DOHH2 (cell line): ENCODE data around the gene NCKAP5.

Source experiments
- H3F3A ChIP-seq: fragments of 200-600 bp; sonication (generic), shearing (Covaris generic); 2 replicates; pipeline ENCODE4 v1.6.0; 2016; ENCODE audit warnings: antibody characterized with exemption, mild to moderate bottlenecking; ENCODE audit not compliant: control insufficient read depth, insufficient read depth
- H3K27ac ChIP-seq: fragments of 200-600 bp; sonication (generic); 2 replicates; pipeline ENCODE4 v1.5.1; 2014; ENCODE audit warnings: low read depth, mild to moderate bottlenecking, low read length, moderate library complexity
- H3K27me3 ChIP-seq: fragments of 200-600 bp; sonication (generic); 2 replicates; pipeline ENCODE4 v1.6.1; 2014; ENCODE audit warnings: mild to moderate bottlenecking, low read length, mixed read lengths; ENCODE audit not compliant: control insufficient read depth
- H3K36me3 ChIP-seq: fragments of 200-600 bp; sonication (generic); 2 replicates; pipeline ENCODE4 v1.6.1; 2014; ENCODE audit warnings: mild to moderate bottlenecking, low read length, moderate library complexity, mixed read lengths; ENCODE audit not compliant: control insufficient read depth
- H3K4me1 ChIP-seq: fragments of 200-600 bp; sonication (generic); 2 replicates; pipeline ENCODE4 v1.6.1; 2014; ENCODE audit warnings: mild to moderate bottlenecking, low read length, mixed read lengths; ENCODE audit not compliant: control insufficient read depth
- H3K4me2 ChIP-seq: fragments of 200-600 bp; sonication (generic); 2 replicates; pipeline ENCODE4 v1.6.0; 2014; ENCODE audit warnings: mild to moderate bottlenecking, low read length, moderate library complexity
- H3K4me3 ChIP-seq: fragments of 200-600 bp; sonication (generic); 2 replicates; pipeline ENCODE4 v1.5.1; 2014; ENCODE audit warnings: mild to moderate bottlenecking, low read length, mixed read lengths
- H3K79me2 ChIP-seq: fragments of 200-600 bp; sonication (generic); 2 replicates; pipeline ENCODE4 v1.6.1; 2014; ENCODE audit warnings: mild to moderate bottlenecking, low read length, mixed read lengths; ENCODE audit not compliant: control insufficient read depth
- H3K9me2 ChIP-seq: fragments of 200-600 bp; sonication (generic); replicated peaks from 2 replicates; pipeline ENCODE4 v1.6.1; 2014; ENCODE audit warnings: mild to moderate bottlenecking, low read length, mixed read lengths; ENCODE audit not compliant: control insufficient read depth
- H3K9me3 ChIP-seq: fragments of 200-600 bp; sonication (generic); 2 replicates; pipeline ENCODE4 v1.6.1; 2014; ENCODE audit warnings: antibody characterized with exemption, low read length, mixed read lengths; ENCODE audit not compliant: control insufficient read depth, insufficient read depth
- H4K20me1 ChIP-seq: fragments of 200-600 bp; sonication (generic); 2 replicates; pipeline ENCODE4 v1.6.0; 2014; ENCODE audit warnings: low read depth, mild to moderate bottlenecking, antibody characterized with exemption, low read length, moderate library complexity; ENCODE audit not compliant: control insufficient read depth, insufficient read depth
- CTCF ChIP-seq: fragments of 200-600 bp; sonication (generic); IDR thresholded peaks from one replicate; pipeline ENCODE4 v1.5.1; 2014; ENCODE audit warnings: antibody characterized with exemption, mild to moderate bottlenecking, low read depth, low read length; ENCODE audit not compliant: poor library complexity, severe bottlenecking
- EZH2phosphoT487 ChIP-seq: fragments of 200-600 bp; sonication (generic); IDR thresholded peaks from 2 replicates; pipeline ENCODE4 v1.6.1; 2017; ENCODE audit warnings: borderline replicate concordance, mild to moderate bottlenecking, antibody characterized with exemption, low read length, moderate library complexity, mixed read lengths

NCKAP5 gene

GRCh38 chr2:133433455-133434451 is 134.5 kb downstream of the NCKAP5 start:
- H3K4me2 ChIP-seq, result no peak overlapping the region
- H3K4me1 ChIP-seq, result no peaks in the 10 kb centered on the region
- no peaks in the 10 kb centered on the region for H3K36me3 ChIP-seq
- H3F3A ChIP-seq, result no peaks in the 10 kb centered on the region
- no peaks in the 10 kb centered on the region for H3K9me2 ChIP-seq
- H3K9me3 ChIP-seq, result no peaks in the 10 kb centered on the region
- no peaks in the 10 kb centered on the region for H4K20me1 ChIP-seq
- no peaks in the 10 kb centered on the region for H3K27me3 ChIP-seq
- TF ChIP-seq EZH2phosphoT487 (no peak), CTCF (no peak)
- no peaks in the 10 kb centered on the region for H3K79me2 ChIP-seq
- no peak overlapping the region for H3K27ac ChIP-seq
- no peak overlapping the region for H3K4me3 ChIP-seq

- no peak overlapping the region for H3K27ac ChIP-seq
- no peaks in the 10 kb centered on the region for H3K36me3 ChIP-seq
- no peak overlapping the region for H3K4me2 ChIP-seq
- no peaks in the 10 kb centered on the region for H3F3A ChIP-seq
- H3K79me2 ChIP-seq, result no peaks in the 10 kb centered on the region
- no peaks in the 10 kb centered on the region for H3K27me3 ChIP-seq
- no peak overlapping the region for H3K4me3 ChIP-seq
- H3K9me3 ChIP-seq, result no peaks in the 10 kb centered on the region
- no peaks in the 10 kb centered on the region for H3K9me2 ChIP-seq
- H3K4me1 ChIP-seq, result no peaks in the 10 kb centered on the region
- TF ChIP-seq EZH2phosphoT487 (no peak), CTCF (no peak)
- no peaks in the 10 kb centered on the region for H4K20me1 ChIP-seq
Observed at GRCh38 chr2:133432778-133433177, 135.5 kb downstream of the NCKAP5 start.

- no peaks in the 10 kb centered on the region for H3F3A ChIP-seq
- no peak overlapping the region for H3K27ac ChIP-seq
- H4K20me1 ChIP-seq, result no peaks in the 10 kb centered on the region
- H3K9me2 ChIP-seq, result no peaks in the 10 kb centered on the region
- H3K4me3 ChIP-seq, result no peak overlapping the region
- no peaks in the 10 kb centered on the region for H3K4me1 ChIP-seq
- TF ChIP-seq CTCF (no peak), EZH2phosphoT487 (no peak)
- no peak overlapping the region for H3K4me2 ChIP-seq
- no peaks in the 10 kb centered on the region for H3K79me2 ChIP-seq
- no peaks in the 10 kb centered on the region for H3K9me3 ChIP-seq
- H3K27me3 ChIP-seq, result no peaks in the 10 kb centered on the region
- H3K36me3 ChIP-seq, result no peaks in the 10 kb centered on the region
Observed at GRCh38 chr2:133431289-133431688, 137.0 kb downstream of the NCKAP5 start.
